HepG2 (cell line): ENCODE measurements around the gene SLC25A47. TPM values are rescaled to one million over a fixed set of nuclear protein-coding genes. Genes with fewer than 3 reads are reported as not detected.

ENCODE experiments used
- BORCS8-MEF2B ChIP-seq: sonication (generic); formaldehyde crosslinking; IDR thresholded peaks from 2 replicates; pipeline ENCODE4 v1.8.0; 2022; ENCODE audit warnings: mild to moderate bottlenecking, missing genetic modification reagents
- FOSL1 ChIP-seq: sonication (generic); formaldehyde crosslinking; IDR thresholded peaks from 2 replicates; pipeline ENCODE4 v1.9.0; 2021; ENCODE audit warnings: missing genetic modification reagents, borderline replicate concordance
- GPN1 ChIP-seq: sonication (generic); formaldehyde crosslinking; IDR thresholded peaks from 2 replicates; pipeline ENCODE4 v1.5.1; 2020; ENCODE audit warnings: missing genetic modification reagents, borderline replicate concordance
- HIVEP1 ChIP-seq: sonication (generic); formaldehyde crosslinking; IDR thresholded peaks from 2 replicates; pipeline ENCODE4 v1.4.0; 2020; ENCODE audit warnings: mild to moderate bottlenecking, missing genetic modification reagents
- KLF6 ChIP-seq: IDR thresholded peaks from 2 replicates; pipeline ENCODE4 v1.8.0; 2016; ENCODE audit warnings: missing biosample characterization, missing genetic modification reagents
- PHF8 ChIP-seq: sonication (generic); formaldehyde crosslinking; IDR thresholded peaks from 2 replicates; pipeline ENCODE4 v1.5.0; 2020; ENCODE audit warnings: missing genetic modification reagents
- RBFOX2 ChIP-seq: fragments of 200-400 bp; formaldehyde crosslinking; IDR thresholded peaks from 2 replicates; pipeline ENCODE4 v1.6.1; 2017; ENCODE audit warnings: low read depth, mild to moderate bottlenecking, low read length
- REPIN1 ChIP-seq: sonication (generic); formaldehyde crosslinking; IDR thresholded peaks from 2 replicates; pipeline ENCODE4 v1.8.0; 2022; ENCODE audit warnings: missing genetic modification reagents, low read depth, mild to moderate bottlenecking, borderline replicate concordance
- TCF12 ChIP-seq, 2 experiments: fragments of 450-650 bp in 1 of 2; sonication (generic) in 1 of 2; formaldehyde crosslinking in 1 of 2; IDR thresholded peaks; 2 replicates each; pipeline versions ENCODE4 v1.6.1 to v1.8.0; 2017 to 2022; ENCODE audit warnings: antibody characterized with exemption in 1 of 2, mild to moderate bottlenecking in 1 of 2, missing genetic modification reagents in 1 of 2, moderate library complexity in 1 of 2
- TCF7 ChIP-seq: sonication (generic); IDR thresholded peaks from 2 replicates; pipeline ENCODE4 v1.6.1; 2016; ENCODE audit warnings: antibody characterized with exemption, low read depth
- TERF1 ChIP-seq: sonication (generic); formaldehyde crosslinking; IDR thresholded peaks from 2 replicates; pipeline ENCODE4 v1.8.0; 2022; ENCODE audit warnings: mild to moderate bottlenecking, missing genetic modification reagents, moderate library complexity
- TFE3 ChIP-seq: IDR thresholded peaks from 2 replicates; pipeline ENCODE4 v1.6.1; 2016
- TMF1 ChIP-seq: sonication (generic); formaldehyde crosslinking; IDR thresholded peaks from 2 replicates; pipeline ENCODE4 v1.8.1; 2022; ENCODE audit warnings: low read depth, missing genetic modification reagents
- ZNF296 ChIP-seq: sonication (generic); formaldehyde crosslinking; conservative IDR thresholded peaks from 2 replicates; pipeline ENCODE4 v1.5.0; 2020; ENCODE audit warnings: mild to moderate bottlenecking, missing genetic modification reagents
- ZNF431 ChIP-seq: sonication (generic); formaldehyde crosslinking; IDR thresholded peaks from 2 replicates; pipeline ENCODE4 v1.9.0; 2022; ENCODE audit warnings: missing genetic modification reagents, low read depth, mild to moderate bottlenecking, borderline replicate concordance
- ZNF567 ChIP-seq: sonication (generic); formaldehyde crosslinking; IDR thresholded peaks from 2 replicates; pipeline ENCODE4 v1.8.1; 2023; ENCODE audit warnings: mild to moderate bottlenecking, missing genetic modification reagents, borderline replicate concordance
- ZNF572 ChIP-seq: sonication (generic); formaldehyde crosslinking; IDR thresholded peaks from 2 replicates; pipeline ENCODE4 v1.5.1; 2020; ENCODE audit warnings: mild to moderate bottlenecking, missing genetic modification reagents
- ZNF672 ChIP-seq: sonication (generic); formaldehyde crosslinking; IDR thresholded peaks from 2 replicates; pipeline ENCODE4 v1.8.1; 2022; ENCODE audit warnings: missing genetic modification reagents
- ZNF777 ChIP-seq: sonication (generic); formaldehyde crosslinking; IDR thresholded peaks from 2 replicates; pipeline ENCODE4 v1.4.0; 2020; ENCODE audit warnings: missing genetic modification reagents
- polyA plus RNA-seq, 8 experiments: library from polyadenylated mRNA; depleted of rRNA in 3 of 8; stranded (reverse) in 7 of 8; unstranded in 1 of 8; fragments of >200 nt; fragmentation: Illumina TruSeq in 4 of 8; extraction: Trizol in 4 of 8; gene quantifications; 2 replicates each; pipeline versions ENCODE4 v1.2.1 to v1.2.3, GENCODE V29; 2011 to 2016; ENCODE audit warnings: low read depth in 4 of 8, missing spikeins in 1 of 8, mixed read lengths in 1 of 8; ENCODE audit not compliant: insufficient read depth in 1 of 8
- total RNA-seq, 5 experiments: library from RNA; depleted of rRNA; stranded (reverse); fragments of >200 nt; fragmentation: Illumina TruSeq; extraction: Trizol; gene quantifications; 2 replicates each; pipeline ENCODE4 v1.2.3, GENCODE V29; 2016; ENCODE audit warnings: low read depth in 1 of 5
- TF ChIP-seq, protein P1 (sequence below): sonication (generic); formaldehyde crosslinking; IDR thresholded peaks from 2 replicates; pipeline ENCODE4 v1.8.1; 2023; ENCODE audit warnings: mild to moderate bottlenecking, missing genetic modification reagents
- TF ChIP-seq, protein P2 (sequence below): sonication (generic); formaldehyde crosslinking; IDR thresholded peaks from 2 replicates; pipeline ENCODE4 v1.4.0; 2020; ENCODE audit warnings: missing genetic modification reagents
- TF ChIP-seq, protein P3 (sequence below): sonication (generic); formaldehyde crosslinking; IDR thresholded peaks from 2 replicates; pipeline ENCODE4 v1.4.0; 2020; ENCODE audit warnings: mild to moderate bottlenecking, missing genetic modification reagents

SLC25A47 gene
- total and polyA plus RNA-seq, 2 of the 13 experiments (the other 11 are each of a cell fraction or from before 2014, with no cell fraction given), result 1.0 to 1.7 TPM

- TF ChIP-seq ZNF567 (CRISPR knock-in tag) (0 out of 2 replicates have a peak, but pooled peaks have one; percentile 10), TFE3 (CRISPR knock-in tag) (no peak), ZNF672 (CRISPR knock-in tag) (no peak), GPN1 (CRISPR knock-in tag) (no peak), TERF1 (CRISPR knock-in tag) (no peak), TCF7 (no peak), TCF12 (IDR thresholded peaks at IDR 0.05) (no peak), TCF12 (CRISPR knock-in tag; IDR thresholded peaks at IDR 0.05) (0 out of 2 replicates have a peak, but pooled peaks have one; percentile 34), BORCS8-MEF2B (CRISPR knock-in tag) (no peak), PHF8 (CRISPR knock-in tag) (peak; percentile 71), ZNF431 (CRISPR knock-in tag) (0 out of 2 replicates have a peak, but pooled peaks have one; percentile 17), HIVEP1 (CRISPR knock-in tag) (no peak), ZNF777 (CRISPR knock-in tag) (peak; percentile 99), FOSL1 (CRISPR knock-in tag) (no peak), ZNF572 (CRISPR knock-in tag) (no peak), REPIN1 (no peak), KLF6 (CRISPR knock-in tag) (0 out of 2 replicates have a peak, but pooled peaks have one; percentile 15), TMF1 (CRISPR knock-in tag) (no peak), ZNF296 (CRISPR knock-in tag) (no peak), RBFOX2 (peak; percentile 65)
- TF ChIP-seq, protein P1, sequence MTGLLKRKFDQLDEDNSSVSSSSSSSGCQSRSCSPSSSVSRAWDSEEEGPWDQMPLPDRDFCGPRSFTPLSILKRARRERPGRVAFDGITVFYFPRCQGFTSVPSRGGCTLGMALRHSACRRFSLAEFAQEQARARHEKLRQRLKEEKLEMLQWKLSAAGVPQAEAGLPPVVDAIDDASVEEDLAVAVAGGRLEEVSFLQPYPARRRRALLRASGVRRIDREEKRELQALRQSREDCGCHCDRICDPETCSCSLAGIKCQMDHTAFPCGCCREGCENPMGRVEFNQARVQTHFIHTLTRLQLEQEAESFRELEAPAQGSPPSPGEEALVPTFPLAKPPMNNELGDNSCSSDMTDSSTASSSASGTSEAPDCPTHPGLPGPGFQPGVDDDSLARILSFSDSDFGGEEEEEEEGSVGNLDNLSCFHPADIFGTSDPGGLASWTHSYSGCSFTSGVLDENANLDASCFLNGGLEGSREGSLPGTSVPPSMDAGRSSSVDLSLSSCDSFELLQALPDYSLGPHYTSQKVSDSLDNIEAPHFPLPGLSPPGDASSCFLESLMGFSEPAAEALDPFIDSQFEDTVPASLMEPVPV (CRISPR knock-in tag), result 0 out of 2 replicates have a peak, but pooled peaks have one; percentile 34
- TF ChIP-seq, protein P2, sequence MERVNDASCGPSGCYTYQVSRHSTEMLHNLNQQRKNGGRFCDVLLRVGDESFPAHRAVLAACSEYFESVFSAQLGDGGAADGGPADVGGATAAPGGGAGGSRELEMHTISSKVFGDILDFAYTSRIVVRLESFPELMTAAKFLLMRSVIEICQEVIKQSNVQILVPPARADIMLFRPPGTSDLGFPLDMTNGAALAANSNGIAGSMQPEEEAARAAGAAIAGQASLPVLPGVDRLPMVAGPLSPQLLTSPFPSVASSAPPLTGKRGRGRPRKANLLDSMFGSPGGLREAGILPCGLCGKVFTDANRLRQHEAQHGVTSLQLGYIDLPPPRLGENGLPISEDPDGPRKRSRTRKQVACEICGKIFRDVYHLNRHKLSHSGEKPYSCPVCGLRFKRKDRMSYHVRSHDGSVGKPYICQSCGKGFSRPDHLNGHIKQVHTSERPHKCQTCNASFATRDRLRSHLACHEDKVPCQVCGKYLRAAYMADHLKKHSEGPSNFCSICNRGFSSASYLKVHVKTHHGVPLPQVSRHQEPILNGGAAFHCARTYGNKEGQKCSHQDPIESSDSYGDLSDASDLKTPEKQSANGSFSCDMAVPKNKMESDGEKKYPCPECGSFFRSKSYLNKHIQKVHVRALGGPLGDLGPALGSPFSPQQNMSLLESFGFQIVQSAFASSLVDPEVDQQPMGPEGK (CRISPR knock-in tag), result peak; percentile 32; the same call in 1 of the 2 replicates
- TF ChIP-seq, protein P3, sequence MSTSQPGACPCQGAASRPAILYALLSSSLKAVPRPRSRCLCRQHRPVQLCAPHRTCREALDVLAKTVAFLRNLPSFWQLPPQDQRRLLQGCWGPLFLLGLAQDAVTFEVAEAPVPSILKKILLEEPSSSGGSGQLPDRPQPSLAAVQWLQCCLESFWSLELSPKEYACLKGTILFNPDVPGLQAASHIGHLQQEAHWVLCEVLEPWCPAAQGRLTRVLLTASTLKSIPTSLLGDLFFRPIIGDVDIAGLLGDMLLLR (CRISPR knock-in tag), result no peak; the same call in 1 of the 2 replicates
These were observed 16.8 kb upstream of the SLC25A47 start, which contains the start of gene SLC25A29 (continued) for GRCh38 chr14:100306101-100306997.
